Fibroblast of skin of right quadriceps (primary cell): ENCODE results near the gene CUL7.

Source experiments
- DNase-seq: peaks from one replicate; pipeline ENCODE4 v3.0.0-alpha.2; 2013

CUL7 gene

DNA sequence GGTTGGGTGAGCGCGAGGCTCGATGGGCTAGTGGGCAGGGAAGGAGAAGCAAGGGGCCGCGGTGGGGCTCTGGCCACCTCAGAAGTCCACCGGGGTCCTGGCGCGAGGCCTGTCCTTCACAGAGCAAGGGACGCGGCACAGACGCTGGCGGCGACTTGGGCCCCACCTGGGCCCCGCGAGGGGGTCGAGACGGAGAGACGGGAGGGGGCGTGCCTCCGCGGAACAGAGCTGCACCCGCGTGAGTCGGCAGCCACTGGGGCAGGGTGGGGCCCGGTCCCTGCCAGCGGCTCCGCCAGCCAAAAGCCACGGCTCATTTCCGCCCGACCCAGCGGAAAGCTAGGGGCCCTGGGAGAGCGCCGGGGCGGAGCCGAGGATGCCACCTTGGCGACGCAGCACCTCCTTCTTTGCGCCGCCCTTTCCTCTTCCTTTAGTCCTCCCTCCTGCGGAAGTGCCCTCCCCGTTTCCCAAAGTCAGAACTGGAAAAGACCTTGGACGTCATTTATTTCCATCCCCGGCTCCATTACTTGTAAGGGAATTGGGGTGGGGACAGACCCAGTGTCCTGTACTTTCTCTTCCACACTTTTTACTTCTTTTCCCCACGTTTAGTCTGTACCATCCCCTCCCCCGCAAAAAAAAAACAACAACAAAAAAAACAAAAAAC lies at the start of gene CUL7:
Gene CUL7 (minus strand): TSS at position 307 of the 661 bp plus-strand sequence. CDS start 1,063 bp downstream, outside the sequence.
- peak; percentile 97 for DNase-seq

DNA sequence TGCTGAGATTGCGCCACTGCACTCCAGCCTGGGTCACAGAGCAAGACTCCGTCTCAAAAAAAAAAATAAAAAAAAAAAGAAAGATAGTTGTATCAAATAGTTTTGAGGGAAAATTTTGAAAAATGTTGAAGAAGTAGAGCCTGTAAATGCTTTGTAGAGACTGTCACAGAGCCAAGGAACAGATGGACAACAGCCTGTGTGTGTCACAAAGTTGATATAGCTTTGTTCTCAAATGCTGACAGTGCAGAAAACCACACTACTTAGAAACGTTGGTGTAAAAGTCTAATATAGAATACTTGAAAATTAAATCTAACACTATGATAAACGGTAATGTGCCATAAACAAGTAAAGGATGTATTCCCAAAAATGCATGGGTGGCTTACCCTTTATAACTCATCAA lies 47.8 kb upstream of the CUL7 start:
- no peak for DNase-seq

DNA sequence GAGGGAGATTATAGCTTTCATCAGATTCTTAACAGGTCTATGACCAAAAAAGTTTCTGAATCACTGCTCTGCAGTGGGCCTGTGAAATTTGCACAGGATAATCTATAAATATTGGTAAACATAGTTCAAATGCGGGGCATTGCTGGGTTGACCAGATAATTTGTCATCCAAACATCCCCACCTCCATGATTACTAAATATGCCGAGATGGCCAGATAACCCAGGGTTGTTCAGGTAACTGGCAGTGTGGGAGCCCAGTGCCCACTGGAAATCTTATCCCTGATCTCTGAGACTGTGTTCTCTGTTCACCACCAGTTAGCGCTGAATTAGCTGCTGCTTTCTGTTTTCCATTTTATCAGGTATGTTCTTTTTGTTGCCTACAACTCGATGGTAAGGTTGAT lies 43.9 kb upstream of the CUL7 start:
- no peak for DNase-seq

DNA sequence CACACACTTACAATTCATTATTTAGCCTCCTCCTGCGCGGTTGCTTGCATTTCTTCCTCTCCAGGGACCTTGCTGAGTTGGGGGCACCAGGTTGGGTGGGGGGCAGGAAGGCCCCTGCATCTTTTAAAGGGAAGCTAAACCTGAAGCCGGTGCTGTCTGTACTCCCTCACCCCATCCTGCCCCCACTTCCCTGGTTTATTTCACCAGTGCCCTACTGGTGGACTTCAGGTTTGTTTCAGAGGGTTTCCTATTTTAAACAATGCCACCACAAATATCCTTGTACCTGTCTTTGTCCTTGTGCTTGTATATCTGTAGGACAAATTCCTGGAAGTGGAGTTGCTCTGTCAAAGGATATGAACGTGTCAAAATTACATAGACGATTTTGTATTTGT lies 43.4 kb upstream of the CUL7 start:
- no peak for DNase-seq

DNA sequence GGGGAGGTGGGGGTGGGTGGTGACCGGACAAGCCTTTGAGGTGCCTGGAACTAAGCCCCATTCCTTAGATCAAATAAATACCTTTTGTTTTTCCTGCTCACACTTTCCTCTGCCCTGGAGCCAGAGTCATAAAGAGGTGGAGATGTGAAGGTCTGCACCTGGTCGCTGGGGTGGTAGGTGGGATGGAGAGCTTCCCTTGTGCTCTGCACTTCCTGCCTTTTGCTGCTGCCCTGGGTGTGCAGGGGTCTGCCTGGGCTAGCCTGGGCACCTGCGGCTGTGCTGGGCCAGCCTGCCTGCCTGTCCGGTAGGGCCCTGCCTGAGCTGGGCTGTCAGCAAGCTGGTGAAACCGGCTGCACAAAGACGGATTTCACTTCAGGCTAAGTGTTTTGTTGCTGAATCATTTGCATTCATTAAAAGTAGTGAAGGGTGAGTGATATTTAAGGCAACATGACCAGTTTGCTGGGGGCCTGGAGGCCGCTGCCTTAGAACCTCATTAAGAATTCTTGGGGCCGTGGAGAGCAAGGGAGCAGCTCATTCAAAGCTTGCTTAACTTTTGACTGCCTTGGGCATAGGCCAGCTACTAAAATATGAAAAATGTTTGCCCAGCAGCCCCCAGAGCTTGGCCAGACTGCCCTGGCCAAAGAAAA lies 42.9 kb upstream of the CUL7 start:
- peak; percentile 76 for DNase-seq

DNA sequence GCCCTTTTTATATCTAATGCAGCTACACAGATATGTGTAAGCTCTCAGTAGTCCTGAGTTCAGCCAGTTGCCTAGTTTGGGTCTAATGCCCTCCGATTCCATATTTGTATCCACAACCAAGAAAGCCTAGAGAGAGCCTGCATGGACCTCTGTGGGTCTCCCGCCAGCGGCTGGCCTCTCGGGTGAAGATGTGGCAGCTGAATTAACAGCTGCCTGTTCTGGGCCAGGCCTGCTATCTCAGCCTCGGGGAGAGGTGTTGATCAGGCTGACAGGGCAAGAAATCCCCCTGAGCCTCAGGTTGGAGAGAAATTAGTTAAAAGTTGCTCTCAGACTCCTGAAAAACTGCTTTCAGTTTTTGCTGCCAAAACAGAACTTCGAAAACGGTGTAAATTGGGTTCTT lies 42.3 kb upstream of the CUL7 start:
- DNase-seq: no peak

DNA sequence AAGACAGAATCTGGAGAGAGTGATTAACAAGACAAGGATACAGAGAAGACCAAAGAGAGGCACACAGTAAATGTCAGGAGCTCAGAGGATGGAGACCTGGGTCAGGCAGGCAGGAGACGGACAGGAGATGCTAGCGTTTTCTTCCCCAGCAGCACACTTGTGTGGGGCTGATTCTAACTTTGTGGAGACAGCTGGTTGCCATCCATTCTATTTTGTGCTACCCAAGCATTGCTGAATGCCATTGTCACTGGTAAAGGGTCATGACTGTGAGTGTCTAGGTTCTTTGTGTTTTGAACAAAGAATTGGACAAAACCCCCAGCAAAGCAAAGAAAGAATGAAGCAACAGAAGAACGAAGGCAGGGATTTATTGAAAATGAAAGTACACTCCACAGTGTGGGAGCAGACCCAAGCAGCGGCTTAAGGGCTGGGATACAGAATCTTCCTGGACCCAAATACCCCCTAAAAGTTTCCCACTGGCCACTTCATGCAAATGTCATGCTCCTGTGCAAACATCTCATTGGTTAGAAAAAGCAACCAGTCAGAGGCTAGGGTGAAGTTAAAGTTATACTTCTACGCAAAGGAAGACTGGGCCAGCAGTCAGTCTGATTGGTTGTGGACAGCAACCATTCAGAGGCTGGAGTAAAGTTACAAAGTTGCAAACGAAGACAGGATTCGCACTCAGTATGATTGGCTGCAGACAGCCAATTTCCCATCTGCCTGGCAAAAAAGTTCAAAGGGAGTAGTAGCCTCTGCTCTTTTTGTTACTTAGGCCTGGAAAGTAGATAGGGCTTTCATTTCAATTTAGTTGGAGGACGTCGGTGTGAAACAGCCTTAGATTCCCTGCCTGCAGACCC lies 40.0 kb upstream of the CUL7 start:
- DNase-seq: peak; percentile 84

DNA sequence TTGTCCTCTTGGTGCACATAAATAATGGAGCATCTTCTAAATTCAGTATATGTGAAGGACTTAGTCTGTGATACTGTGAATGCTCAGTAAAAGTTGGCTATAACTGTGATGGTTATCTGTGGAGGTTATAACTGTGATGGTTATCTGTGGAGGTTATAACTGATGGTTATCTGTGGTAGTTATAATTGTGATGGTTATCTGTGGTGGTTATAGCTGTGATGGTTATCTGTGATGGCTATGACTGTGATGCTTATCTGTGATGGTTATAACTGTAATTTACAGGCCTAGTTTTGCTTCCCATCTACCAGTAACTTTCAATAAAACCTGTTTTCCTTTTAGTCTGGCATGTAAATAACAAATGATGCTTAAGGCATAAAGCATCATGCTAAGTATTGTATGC lies 39.0 kb upstream of the CUL7 start:
- no peak for DNase-seq

DNA sequence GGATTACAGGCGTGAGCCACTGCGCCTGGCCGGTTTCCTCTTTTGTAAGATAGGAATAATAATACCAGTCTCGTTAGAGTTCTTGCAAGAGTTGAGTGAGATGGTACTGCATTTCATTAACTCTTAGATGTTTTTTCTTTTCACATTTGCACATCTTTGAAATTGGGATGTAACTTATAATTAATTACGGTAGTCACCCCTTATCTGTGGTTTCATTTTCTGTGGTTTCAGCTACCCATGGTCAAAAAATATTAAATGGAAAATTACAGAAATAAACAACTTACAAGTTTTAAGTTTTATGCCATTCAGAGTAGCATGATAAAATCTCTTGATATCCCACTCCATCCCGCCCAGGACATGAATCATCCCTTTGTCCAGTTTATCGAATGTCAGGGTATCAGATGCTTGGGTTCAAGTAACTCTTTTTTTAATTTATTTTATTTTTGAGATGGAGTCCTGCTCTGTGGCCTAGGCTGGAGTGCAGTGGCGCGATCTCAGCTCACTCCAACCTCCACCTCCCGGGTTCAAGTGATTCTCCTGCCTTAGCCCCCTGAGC lies 37.9 kb upstream of the CUL7 start:
- DNase-seq: no peak

DNA sequence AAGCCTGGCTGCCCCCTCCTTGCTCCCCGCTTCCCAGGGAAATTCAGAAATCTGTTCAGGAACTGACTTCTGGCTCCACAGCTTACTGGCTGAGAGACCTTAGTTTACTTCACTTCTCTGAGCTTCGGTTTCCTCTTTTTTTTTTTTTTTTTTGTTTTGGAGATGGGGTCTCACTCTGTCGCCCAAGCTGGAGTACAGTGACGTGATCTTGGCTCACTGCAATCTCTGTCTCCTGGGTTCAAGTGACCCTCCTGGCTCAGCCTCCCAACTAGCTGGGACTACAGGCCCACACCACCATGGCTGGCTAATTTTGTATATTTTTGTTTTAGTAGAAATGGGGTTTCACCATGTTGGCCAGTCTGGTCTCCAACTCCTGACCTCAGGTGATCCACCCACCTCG lies 37.4 kb upstream of the CUL7 start:
- no peak for DNase-seq

DNA sequence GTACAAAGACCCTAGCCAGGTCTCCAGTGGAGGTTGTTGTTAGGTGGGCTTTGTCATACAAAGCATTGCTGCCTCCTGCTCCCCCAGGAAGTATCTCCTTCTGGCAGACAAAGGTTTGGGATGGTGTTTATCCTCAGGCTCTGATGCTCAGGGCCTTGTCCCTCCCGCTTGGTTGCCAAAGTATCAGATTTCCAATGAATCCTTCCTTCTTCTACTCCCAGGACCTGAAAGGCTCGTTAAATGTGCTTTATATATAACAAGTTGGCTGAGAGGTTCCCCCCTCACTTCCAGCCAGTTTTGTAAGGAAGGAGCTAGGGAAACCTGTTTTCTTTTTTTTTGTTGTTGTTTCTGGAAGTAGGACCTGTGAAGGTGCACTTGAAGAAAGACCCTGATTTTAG lies 36.9 kb upstream of the CUL7 start:
- DNase-seq: peak; percentile 27

DNA sequence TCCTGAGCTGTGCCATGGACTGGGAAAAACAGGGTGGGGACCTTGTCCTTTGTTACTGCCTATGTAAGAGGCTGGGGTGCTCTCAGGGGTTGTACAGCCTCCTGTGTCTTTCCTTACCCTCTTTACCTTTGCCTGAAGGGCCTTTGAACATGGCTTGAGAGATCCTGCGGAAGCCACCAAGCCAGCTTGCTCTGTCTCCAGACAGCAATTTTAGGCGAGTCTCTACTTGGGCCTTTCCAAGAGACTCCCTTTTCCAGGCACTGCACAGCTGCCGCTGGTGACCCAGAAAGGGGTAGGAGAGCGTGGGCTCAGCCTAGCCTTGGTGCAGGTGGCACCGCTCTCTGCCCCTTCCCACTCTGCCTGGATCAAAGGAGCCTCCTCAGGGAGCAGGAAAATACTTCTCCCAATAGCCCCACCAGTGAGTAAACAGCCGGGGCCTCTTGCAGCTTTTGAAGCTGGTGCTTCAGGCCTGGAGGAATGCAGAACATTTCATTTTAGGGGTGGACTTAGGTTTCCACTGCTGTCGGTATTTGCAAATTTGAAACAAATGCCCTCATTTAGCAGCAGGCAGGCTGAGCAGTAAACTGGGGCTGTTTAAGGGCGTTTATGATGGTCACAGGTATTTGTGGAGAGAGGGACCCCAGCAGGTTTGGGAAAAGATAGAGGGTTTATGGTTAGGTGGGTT lies 36.4 kb upstream of the CUL7 start:
- peak; percentile 54 for DNase-seq

DNA sequence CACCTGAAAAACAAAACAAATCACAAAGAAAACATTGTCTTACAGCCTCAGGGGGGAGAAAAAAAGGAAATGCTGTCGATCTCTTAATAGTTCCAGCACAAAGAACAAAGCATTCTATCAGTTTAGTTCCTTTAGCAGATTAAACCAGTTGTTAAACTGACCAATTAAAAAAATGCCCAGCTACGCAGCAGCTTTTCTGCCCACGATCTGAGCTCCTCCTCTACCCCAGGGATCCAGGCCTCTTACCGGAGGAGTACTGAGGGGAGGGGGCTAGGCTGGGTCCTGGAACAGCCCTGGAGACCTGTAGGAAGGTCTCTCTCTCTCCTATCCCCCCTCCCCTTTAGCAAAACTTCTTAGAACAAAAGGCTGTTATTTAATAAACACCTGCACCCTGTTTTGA lies 35.8 kb upstream of the CUL7 start:
- DNase-seq: no peak

DNA sequence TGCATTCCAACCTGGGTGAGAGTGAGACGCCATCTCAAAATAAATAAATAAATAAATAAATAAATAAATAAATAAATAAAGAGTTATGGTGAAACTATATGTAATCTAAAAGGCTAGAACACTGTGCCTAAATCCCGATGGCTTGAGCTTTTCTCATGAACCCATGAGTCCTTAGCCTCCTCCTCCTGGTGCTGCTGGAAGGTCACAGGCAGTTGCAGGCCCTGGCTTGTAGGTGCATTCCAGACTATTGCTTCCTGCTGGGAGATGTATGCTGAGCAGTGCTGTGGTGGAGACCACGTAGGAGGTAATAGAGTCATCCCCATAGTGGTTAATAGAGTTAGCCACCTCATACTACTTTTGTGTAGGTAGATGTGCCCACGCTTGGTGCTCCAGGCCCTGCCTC lies 35.0 kb upstream of the CUL7 start:
- peak; percentile 39 for DNase-seq

DNA sequence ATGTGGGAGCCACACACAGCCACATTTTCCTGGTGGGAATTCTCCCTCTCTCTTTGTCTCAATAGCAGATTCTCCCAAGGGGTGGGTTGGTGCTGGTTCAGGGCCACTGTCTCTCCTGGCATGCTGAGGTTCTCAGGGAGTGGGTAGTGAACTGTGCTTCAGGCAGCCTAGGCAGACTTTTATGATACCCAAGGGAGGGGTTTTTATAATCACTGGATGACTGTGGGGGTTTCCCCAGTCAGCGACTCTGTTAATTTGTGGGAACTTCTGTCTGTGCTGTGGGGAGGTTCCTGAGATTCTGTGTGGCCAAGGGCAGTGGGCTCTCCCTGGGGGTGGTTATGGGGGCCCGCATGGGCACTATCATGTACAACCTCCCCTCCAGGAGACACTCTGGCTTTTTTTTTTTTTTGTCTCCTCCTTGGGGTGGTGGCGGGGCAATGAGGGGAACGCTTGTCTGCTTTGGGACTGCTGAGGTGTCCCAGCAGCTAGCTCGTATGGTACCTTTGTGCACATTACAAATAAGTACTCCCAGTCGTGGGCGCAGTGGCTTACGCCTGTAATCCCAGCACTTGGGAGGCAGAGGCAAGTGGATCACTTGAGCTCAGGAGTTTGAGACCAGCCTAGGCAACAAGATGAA lies 32.5 kb upstream of the CUL7 start:
- peak; percentile 54 for DNase-seq

DNA sequence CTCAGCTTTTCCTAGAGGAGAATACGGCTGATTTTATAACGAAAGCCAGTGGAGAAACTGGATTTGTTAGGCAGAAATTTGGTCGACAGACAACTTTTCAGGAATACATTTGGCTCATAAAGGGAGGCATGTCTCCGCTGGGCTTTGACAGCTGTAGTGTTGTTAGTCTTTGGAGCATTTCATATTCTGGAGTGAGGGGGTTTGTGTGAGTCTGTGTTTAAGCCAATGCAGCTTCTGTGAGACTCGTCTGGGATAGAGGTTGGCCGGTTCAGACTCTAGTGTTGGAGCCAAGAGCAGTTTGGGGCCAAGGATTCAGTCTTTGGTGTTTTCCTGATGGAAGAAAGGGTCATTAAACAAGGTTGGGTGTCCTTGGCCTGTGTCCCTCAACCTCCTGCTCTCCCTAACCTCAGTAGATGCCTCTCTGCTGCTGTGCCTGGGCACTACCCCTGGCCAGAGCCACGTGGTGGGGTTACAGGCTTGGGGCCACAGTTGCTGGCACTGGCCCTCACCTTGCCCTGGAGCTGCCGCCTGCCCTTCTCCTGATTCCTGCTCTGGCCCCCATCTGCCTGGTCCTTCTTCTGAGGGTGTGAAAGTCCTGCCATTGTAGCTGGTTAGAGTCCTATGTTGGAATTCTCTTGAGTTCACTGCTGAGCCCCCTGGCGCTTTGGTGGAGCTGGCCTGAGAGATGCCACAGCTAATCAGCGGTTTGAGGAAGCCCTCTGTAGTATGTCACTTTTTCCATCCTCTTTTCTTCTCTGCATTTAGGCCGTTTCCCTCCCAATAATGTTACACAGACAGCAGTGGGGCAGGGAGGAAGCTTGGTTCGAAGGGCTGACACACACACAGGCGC lies 29.4 kb upstream of the CUL7 start:
- no peak for DNase-seq

DNA sequence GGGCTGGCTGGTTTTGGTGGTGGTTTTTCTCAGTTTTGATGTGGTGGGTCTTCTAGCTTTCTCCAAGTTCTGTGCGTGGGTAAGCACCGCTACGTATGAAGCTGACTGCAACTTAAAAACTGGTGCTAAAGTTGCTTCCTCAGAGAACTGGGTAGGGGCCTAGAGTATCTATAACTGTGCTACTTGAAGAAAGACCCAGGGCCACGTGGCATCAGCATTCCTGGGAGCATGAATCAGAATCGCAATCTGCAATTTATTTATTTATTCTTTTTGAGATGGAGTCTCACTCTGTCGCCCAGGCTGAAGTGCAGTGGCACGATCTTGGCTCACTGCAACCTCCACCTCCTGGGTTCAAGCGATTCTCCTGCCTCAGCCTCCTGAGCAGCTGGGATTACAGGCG lies 28.3 kb upstream of the CUL7 start:
- peak; percentile 70 for DNase-seq

DNA sequence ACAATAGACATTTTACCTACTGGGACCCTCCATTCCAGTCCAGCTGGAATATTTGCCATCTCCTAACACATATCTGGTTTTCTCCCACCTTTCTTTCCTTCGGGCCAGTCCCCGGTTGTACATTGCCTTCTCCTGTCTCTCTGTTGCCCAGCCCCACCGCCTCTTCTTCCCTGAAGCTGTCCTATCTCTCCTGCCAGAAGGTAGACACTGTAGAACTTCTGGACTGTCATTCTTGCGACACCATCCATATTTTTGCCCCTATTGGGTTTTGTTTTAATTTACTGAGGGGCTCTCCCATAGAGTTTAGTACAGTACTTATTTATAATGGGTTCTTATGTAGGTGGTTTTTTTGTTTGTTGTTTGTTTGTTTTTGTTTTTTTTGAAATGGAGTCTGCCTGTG lies 27.4 kb upstream of the CUL7 start:
- DNase-seq: no peak

DNA sequence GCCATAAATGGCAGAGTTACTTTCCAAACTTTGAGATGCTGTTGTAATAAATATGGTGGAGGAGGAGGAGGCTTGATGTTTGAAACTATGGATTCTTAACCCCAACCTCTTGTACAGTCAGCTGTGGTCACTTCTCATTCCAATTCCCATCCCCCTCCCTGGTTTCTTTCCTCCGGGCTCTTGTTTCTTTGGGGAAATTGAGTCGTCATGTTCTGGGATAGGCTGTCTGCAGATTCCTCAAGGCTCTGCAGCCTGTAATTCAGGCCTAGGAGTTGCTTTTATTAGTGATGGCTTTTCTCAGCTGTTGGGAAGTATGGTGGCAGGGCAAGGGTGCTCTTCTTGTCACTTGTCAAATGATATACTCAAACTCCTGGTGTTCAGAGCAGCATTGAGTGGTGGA lies 25.0 kb upstream of the CUL7 start:
- peak; percentile 95 for DNase-seq

DNA sequence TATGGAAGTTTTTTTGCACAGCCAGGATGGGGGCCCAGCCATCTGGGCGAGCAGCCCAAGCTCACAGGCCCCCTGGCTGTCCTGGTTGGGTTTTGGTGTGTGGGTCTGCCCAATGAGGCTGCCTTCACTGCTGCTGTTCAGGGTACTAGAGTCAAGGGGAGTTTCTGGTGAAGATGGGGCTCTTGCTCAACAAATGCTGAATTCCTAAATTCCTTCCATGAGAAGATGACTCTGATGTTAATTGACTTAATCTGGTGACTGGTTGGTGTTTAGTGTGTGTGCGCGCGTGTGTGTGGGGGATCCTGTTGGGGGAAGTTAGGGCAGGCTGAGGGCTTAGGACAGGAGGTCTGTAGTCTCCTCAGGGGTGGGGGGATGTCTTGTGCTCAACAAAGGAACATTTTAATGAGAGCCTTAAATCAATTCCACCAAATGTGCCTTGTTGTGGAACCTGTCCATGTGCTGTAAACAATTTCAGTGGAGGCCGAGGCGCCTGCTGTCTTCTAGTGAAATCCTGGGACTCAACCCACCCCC lies 24.4 kb upstream of the CUL7 start:
- peak; percentile 92 for DNase-seq

DNA sequence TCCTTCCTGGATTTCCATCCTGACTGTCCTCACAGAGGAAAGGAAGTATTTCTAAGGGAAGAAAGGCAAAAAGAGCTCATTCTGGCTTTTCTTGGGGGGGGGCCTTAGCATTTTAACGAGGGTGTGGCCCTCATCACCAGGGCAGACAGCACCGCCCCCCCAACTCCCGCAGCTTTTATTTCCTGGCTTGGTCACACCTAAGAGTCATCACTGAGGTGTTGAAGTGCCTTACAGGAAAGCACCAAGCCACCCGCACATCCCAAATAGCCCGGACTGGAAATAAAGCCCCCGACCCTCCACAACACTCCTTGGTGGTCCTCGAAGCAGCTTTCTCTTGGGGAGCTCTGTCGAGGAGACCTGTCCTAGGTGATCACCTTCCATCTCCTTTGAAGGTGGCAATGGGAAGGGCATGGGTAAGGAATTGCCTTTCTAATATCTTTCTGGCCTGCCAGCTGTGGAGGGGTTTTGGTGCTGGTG lies 23.7 kb upstream of the CUL7 start:
- no peak for DNase-seq
